PC-9 (cell line): ENCODE measurements around the gene PALLD. TPM values are rescaled to one million over a fixed set of nuclear protein-coding genes. Genes with fewer than 3 reads are reported as not detected.

Experiments
- BruUV-seq: library from RNA; stranded (reverse); fragments of 400-500 nt; replicated peaks from 2 replicates; lab custom pipeline; 2021; lab: Mats Ljungman, UMichigan
- CTCF ChIA-PET: fragments of 300-600 bp; sonication (Branson Sonifier 250); formaldehyde crosslinking; loops from one replicate; lab custom pipeline; 2022; ENCODE audit warnings: antibody characterized with exemption; lab: Charles Lee
- POLR2A ChIA-PET: fragments of 300-600 bp; sonication (Branson Sonifier 250); formaldehyde crosslinking; loops from one replicate; lab custom pipeline; 2022; ENCODE audit warnings: antibody characterized with exemption; ENCODE audit not compliant: unreplicated experiment; lab: Charles Lee
- DNase-seq, 2 experiments: peaks; one replicate each; pipeline versions ENCODE4 v3.0.0 to v3.0.0-alpha.2; 2015 to 2022; ENCODE audit warnings: mixed read lengths in 1 of 2
- H2AFZ ChIP-seq: fragments of 200-600 bp; sonication (generic); 2 replicates; pipeline ENCODE4 v1.8.1; 2017; ENCODE audit warnings: antibody characterized with exemption
- H3F3A ChIP-seq: fragments of 200-600 bp; sonication (generic); 2 replicates; pipeline ENCODE4 v1.8.1; 2017; ENCODE audit warnings: antibody characterized with exemption, mild to moderate bottlenecking, low read depth; ENCODE audit not compliant: insufficient read depth
- H3K27ac ChIP-seq: fragments of 200-600 bp; sonication (generic); 2 replicates; pipeline ENCODE4 v1.6.1; 2016; ENCODE audit warnings: mixed run types
- H3K27me3 ChIP-seq: fragments of 200-600 bp; sonication (generic); 2 replicates; pipeline ENCODE4 v1.6.1; 2016; ENCODE audit warnings: low read depth, mixed run types; ENCODE audit not compliant: insufficient read depth
- H3K36me3 ChIP-seq: fragments of 200-600 bp; sonication (generic); 2 replicates; pipeline ENCODE4 v1.6.1; 2016; ENCODE audit warnings: low read depth, mixed run types
- H3K4me1 ChIP-seq: fragments of 200-600 bp; sonication (generic); replicated peaks from 2 replicates; pipeline ENCODE4 v1.6.1; 2016; ENCODE audit warnings: mixed run types; ENCODE audit not compliant: insufficient read depth
- H3K4me2 ChIP-seq: fragments of 200-600 bp; sonication (generic); 2 replicates; pipeline ENCODE4 v1.6.1; 2017; ENCODE audit warnings: mixed run types
- H3K4me3 ChIP-seq: fragments of 200-600 bp; sonication (generic); 2 replicates; pipeline ENCODE4 v1.6.1; 2016; ENCODE audit warnings: mixed run types
- H3K79me2 ChIP-seq: fragments of 200-600 bp; sonication (generic); 2 replicates; pipeline ENCODE4 v1.6.1; 2017; ENCODE audit warnings: low read depth, mixed run types
- H3K9me2 ChIP-seq: fragments of 200-600 bp; sonication (generic); 2 replicates; pipeline ENCODE4 v1.8.1; 2017; ENCODE audit warnings: mild to moderate bottlenecking; ENCODE audit not compliant: insufficient read depth
- H3K9me3 ChIP-seq: fragments of 200-600 bp; sonication (generic); 2 replicates; pipeline ENCODE4 v1.8.1; 2016; ENCODE audit warnings: low read depth; ENCODE audit not compliant: insufficient read depth
- H4K20me1 ChIP-seq: fragments of 200-600 bp; sonication (generic); 2 replicates; pipeline ENCODE4 v1.8.1; 2017; ENCODE audit not compliant: insufficient read depth
- EZH2 ChIP-seq: fragments of 200-600 bp; sonication (generic); IDR thresholded peaks from 2 replicates; pipeline ENCODE4 v1.8.0; 2017; ENCODE audit warnings: antibody characterized with exemption, low read depth
- intact Hi-C: fragments of 100-400 bp; cut with micrococcal nuclease; formaldehyde crosslinking; loops from one replicate; pipeline ENCODE4 v1.10.0; 2022; ENCODE audit not compliant: unreplicated experiment
- total RNA-seq: library from RNA; stranded (reverse); gene quantifications from 2 replicates; pipeline ENCODE4 v1.2.3, GENCODE V29; 2021
- TF ChIP-seq, protein P1 (sequence below): fragments of 200-600 bp; sonication (generic); conservative IDR thresholded peaks from 2 replicates; pipeline ENCODE4 v1.6.1; 2017; ENCODE audit warnings: mixed run types, antibody characterized with exemption, mild to moderate bottlenecking, moderate library complexity

PALLD gene
- total RNA-seq, 1 experiment from 2014 or later, result 156 TPM

DNA sequence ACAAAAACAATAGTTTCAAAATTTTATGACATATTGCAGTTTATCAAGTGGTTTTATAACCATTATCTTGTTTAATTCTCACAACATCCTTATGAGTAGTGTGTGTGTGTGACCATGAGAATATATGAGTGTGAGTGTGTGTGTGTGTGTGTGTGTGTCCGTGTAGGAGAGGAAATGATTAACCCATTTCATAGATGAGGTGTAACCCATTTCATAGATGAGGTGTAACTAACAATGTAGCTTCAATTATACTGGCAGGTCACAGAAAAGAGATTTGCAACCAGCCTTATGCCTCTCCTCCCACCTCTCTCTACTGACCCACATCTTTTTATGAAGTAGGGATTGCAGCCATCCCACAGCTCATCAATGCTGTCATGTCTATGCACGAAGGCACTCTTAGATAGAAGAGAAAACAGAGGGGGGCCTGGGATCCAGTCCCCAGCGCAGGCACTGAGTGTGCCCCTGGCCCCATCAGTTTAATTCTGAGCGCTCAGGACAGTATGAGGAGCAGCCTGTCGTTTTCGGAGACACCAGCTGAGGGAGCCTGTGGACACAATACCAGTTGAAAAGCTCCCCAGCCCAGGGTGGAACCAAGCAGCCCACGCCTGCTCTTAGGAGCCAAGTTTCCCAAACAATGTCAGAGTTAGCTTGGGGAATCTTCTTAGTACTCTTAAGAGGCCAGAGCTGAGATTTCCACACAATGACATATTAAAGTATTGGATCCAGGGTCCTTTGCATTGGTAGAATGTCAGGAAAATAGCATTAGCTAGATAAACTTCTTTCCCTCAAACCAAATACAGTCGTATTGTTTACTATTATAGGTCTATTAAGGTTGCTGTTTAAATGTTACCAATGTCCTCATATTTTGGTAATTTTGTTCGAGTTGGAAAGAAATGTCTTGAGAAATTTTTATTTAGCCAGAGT is 88.6 kb downstream of the PALLD start:
- no peaks in the 10 kb centered on the region for H3K79me2 ChIP-seq
- H3K4me2 ChIP-seq, result no peak overlapping the region
- H3F3A ChIP-seq, result peaks cover 36% of the 10 kb centered on the region
- H3K27ac ChIP-seq, result peak overlapping the region; percentile 98
- BruUV-seq, result no TSS peak
- H3K27me3 ChIP-seq, result no peaks in the 10 kb centered on the region
- H3K9me3 ChIP-seq, result no peaks in the 10 kb centered on the region
- H3K4me3 ChIP-seq, result no peak overlapping the region
- DNase-seq, result peak in 1 of 2 experiments; percentile 60
- peaks cover 54% of the 10 kb centered on the region for H3K4me1 ChIP-seq
- H3K36me3 ChIP-seq, result no peaks in the 10 kb centered on the region
- no peak overlapping the region for H2AFZ ChIP-seq
- TF ChIP-seq, protein P1, sequence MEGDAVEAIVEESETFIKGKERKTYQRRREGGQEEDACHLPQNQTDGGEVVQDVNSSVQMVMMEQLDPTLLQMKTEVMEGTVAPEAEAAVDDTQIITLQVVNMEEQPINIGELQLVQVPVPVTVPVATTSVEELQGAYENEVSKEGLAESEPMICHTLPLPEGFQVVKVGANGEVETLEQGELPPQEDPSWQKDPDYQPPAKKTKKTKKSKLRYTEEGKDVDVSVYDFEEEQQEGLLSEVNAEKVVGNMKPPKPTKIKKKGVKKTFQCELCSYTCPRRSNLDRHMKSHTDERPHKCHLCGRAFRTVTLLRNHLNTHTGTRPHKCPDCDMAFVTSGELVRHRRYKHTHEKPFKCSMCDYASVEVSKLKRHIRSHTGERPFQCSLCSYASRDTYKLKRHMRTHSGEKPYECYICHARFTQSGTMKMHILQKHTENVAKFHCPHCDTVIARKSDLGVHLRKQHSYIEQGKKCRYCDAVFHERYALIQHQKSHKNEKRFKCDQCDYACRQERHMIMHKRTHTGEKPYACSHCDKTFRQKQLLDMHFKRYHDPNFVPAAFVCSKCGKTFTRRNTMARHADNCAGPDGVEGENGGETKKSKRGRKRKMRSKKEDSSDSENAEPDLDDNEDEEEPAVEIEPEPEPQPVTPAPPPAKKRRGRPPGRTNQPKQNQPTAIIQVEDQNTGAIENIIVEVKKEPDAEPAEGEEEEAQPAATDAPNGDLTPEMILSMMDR, result peak; percentile 37; the same call in 1 of the 2 replicates
- no peak for TF ChIP-seq EZH2
- CTCF ChIA-PET, result interaction anchor here (0.6 to 1.5 kb wide), 6 partner anchors 34 to 134 kb away, joined by 3 to 9 read pairs (median 3); no protein-coding TSS in a partner anchor
- H3K9me2 ChIP-seq, result no peaks in the 10 kb centered on the region
- intact Hi-C loops, result loop anchor here (1.0 to 10.0 kb wide), 12 partner anchors 17 to 401 kb away; no protein-coding TSS in a partner anchor
- no peaks in the 10 kb centered on the region for H4K20me1 ChIP-seq
- POLR2A ChIA-PET, result no interaction called here

GRCh38 chr4:168586926-168587325 is 90.1 kb downstream of the PALLD start:
- ChIA-PET CTCF (interaction anchor here (0.6 kb wide), 1 partner anchor 71 kb away, joined by 3 read pairs; no protein-coding TSS in a partner anchor), POLR2A (interaction anchor here (0.6 to 1.1 kb wide), 3 partner anchors 54 to 280 kb away, joined by 4 to 9 read pairs (median 6); no protein-coding TSS in a partner anchor)
- H3K27ac ChIP-seq, result peak overlapping the region; percentile 98
- no peaks in the 10 kb centered on the region for H3K9me3 ChIP-seq
- DNase-seq, result no peak
- H3F3A ChIP-seq, result peaks cover 36% of the 10 kb centered on the region
- intact Hi-C loops, result loop anchor here (1.0 to 10.0 kb wide), 10 partner anchors 31 to 402 kb away; no protein-coding TSS in a partner anchor
- no peak overlapping the region for H2AFZ ChIP-seq
- peaks cover 54% of the 10 kb centered on the region for H3K4me1 ChIP-seq
- H3K9me2 ChIP-seq, result no peaks in the 10 kb centered on the region
- no peaks in the 10 kb centered on the region for H3K79me2 ChIP-seq
- peak overlapping the region; percentile 75 for H3K4me2 ChIP-seq
- TF ChIP-seq, protein P1, result no peak
- no peak for TF ChIP-seq EZH2
- no peaks in the 10 kb centered on the region for H3K36me3 ChIP-seq
- H3K27me3 ChIP-seq, result no peaks in the 10 kb centered on the region
- peak overlapping the region; percentile 39; the same call in 1 of the 2 replicates for H3K4me3 ChIP-seq
- BruUV-seq, result TSS peak; percentile 54
- H4K20me1 ChIP-seq, result no peaks in the 10 kb centered on the region

GRCh38 chr4:168587411-168588125 is 90.7 kb downstream of the PALLD start:
- no peaks in the 10 kb centered on the region for H3K9me2 ChIP-seq
- peak overlapping the region; percentile 75 for H3K4me2 ChIP-seq
- no peaks in the 10 kb centered on the region for H4K20me1 ChIP-seq
- DNase-seq, result peak; percentile 74 to 79
- BruUV-seq, result no TSS peak
- intact Hi-C loops, result loop anchor here (1.0 to 10.0 kb wide), 10 partner anchors 31 to 403 kb away; no protein-coding TSS in a partner anchor
- H3K79me2 ChIP-seq, result no peaks in the 10 kb centered on the region
- TF ChIP-seq, protein P1, result no peak
- no peak for TF ChIP-seq EZH2
- no peaks in the 10 kb centered on the region for H3K27me3 ChIP-seq
- H3K4me3 ChIP-seq, result peak overlapping the region; percentile 39; the same call in 1 of the 2 replicates
- no peak overlapping the region for H2AFZ ChIP-seq
- H3F3A ChIP-seq, result peaks cover 36% of the 10 kb centered on the region
- no peaks in the 10 kb centered on the region for H3K36me3 ChIP-seq
- H3K27ac ChIP-seq, result peak overlapping the region; percentile 98
- no peaks in the 10 kb centered on the region for H3K9me3 ChIP-seq
- peaks cover 54% of the 10 kb centered on the region for H3K4me1 ChIP-seq
- CTCF ChIA-PET, result interaction anchor here (0.6 to 1.0 kb wide), 2 partner anchors 31 to 71 kb away, joined by 3 read pairs; no protein-coding TSS in a partner anchor
- POLR2A ChIA-PET, result interaction anchor here (0.7 to 1.1 kb wide), 2 partner anchors 53 to 69 kb away, joined by 6 to 9 read pairs; no protein-coding TSS in a partner anchor
